ENCODE measurements around the gene ZBTB18. TPM values are rescaled to one million over a fixed set of nuclear protein-coding genes. Genes with fewer than 3 reads are reported as not detected.

ZBTB18 gene
- total RNA-seq (11.0 and 16.0 TPM in 2 replicates), polyA plus RNA-seq (1.5 and 1.7 TPM in 2 replicates)

GRCh38 chr1:244050835-244051444 is at the start of gene ZBTB18:
ZBTB18 (plus strand) TSS chr1:244051283; CDS start chr1:244051432, 149 bp downstream.
- peak in 1 of 2 donors; percentile 42 for DNase-seq (ENCODE audit: low read depth in 1 of 2, low spot score in 1 of 2)

GRCh38 chr1:244002721-244003120 is 48.4 kb upstream of the ZBTB18 start:
- H3K27me3 ChIP-seq, result no peaks in the 10 kb centered on the region
- no peaks in the 10 kb centered on the region for H3K36me3 ChIP-seq
- H3K4me3 ChIP-seq, result no peak overlapping the region
- no peaks in the 10 kb centered on the region for H3K9me3 ChIP-seq (ENCODE audit: low read depth)
- H3K27ac ChIP-seq, result no peak overlapping the region
- H3K4me1 ChIP-seq (ENCODE audit: low read depth), result no peaks in the 10 kb centered on the region
- no peak for DNase-seq (ENCODE audit: low read depth in 1 of 2, low spot score in 1 of 2)
- TF ChIP-seq CTCF (IDR thresholded peaks at IDR 0.05; ENCODE audit: low read depth, low read length), result no peak

More at GRCh38 chr1:244050835-244051444, at the start of gene ZBTB18:
- H3K4me1 ChIP-seq (ENCODE audit: low read depth), result peaks cover 34% of the 10 kb centered on the region
- no peak within 1 kb of the TSS for H3K27ac ChIP-seq
- no peaks in the 10 kb centered on the region for H3K27me3 ChIP-seq
- peaks cover 7% of the 10 kb centered on the region for H3K36me3 ChIP-seq
- peak within 1 kb of the TSS; percentile 87 for H3K4me3 ChIP-seq
- no peaks in the 10 kb centered on the region for H3K9me3 ChIP-seq (ENCODE audit: low read depth)
- TF ChIP-seq CTCF (IDR thresholded peaks at IDR 0.05; ENCODE audit: low read depth, low read length), result no peak

DNA sequence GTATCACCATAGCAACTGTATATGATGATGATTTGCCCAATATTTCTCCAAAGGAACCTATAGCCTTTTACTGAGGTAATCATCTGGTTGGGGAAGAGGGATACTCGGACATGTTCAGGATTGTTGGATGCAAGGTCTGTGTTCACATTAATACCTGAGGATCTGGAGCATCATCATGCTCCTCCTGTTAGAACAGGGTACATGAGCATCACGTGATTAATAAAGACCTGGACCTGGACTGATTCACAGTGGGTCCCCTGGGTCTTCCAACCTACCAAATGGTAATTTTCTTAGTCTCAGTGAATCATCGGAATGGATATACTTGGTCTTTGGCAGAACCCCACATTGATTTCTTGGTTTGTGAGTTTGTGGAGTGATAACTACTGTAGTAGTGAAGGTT is 45.6 kb upstream of the ZBTB18 start:
- no peaks in the 10 kb centered on the region for H3K9me3 ChIP-seq (ENCODE audit: low read depth)
- H3K27ac ChIP-seq, result no peak overlapping the region
- H3K27me3 ChIP-seq, result no peaks in the 10 kb centered on the region
- no peak for DNase-seq (ENCODE audit: low read depth in 1 of 2, low spot score in 1 of 2)
- H3K4me3 ChIP-seq, result no peak overlapping the region
- no peaks in the 10 kb centered on the region for H3K4me1 ChIP-seq (ENCODE audit: low read depth)
- no peak for TF ChIP-seq CTCF (IDR thresholded peaks at IDR 0.05; ENCODE audit: low read depth, low read length)
- no peaks in the 10 kb centered on the region for H3K36me3 ChIP-seq

DNA sequence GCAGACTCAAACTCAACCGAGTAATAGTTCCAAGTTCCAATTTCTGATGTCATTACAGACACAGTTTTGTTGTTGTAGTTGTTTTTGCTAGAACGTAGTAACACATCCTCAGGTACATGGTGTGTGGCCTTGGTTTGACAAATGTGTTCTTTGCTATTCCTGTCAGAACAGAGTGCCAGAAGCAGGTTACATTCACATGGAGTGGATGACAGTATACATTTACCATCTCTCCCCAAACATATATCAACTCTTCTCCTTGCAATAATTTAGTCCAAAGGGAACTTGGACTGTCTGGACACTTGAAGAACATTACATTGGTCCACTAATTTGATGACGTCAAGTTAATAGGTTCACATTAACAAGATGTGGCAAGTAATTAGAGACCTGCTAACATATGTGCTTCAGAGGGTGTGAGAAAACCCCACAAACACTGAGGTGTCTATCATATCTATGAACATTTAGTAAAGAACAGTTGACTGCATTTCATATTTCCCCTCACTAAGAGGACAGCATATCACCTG is 44.6 kb upstream of the ZBTB18 start:
- no peaks in the 10 kb centered on the region for H3K9me3 ChIP-seq (ENCODE audit: low read depth)
- H3K27ac ChIP-seq, result no peak overlapping the region
- no peak for DNase-seq (ENCODE audit: low read depth in 1 of 2, low spot score in 1 of 2)
- H3K4me3 ChIP-seq, result no peak overlapping the region
- no peaks in the 10 kb centered on the region for H3K4me1 ChIP-seq (ENCODE audit: low read depth)
- no peak for TF ChIP-seq CTCF (IDR thresholded peaks at IDR 0.05; ENCODE audit: low read depth, low read length)
- no peaks in the 10 kb centered on the region for H3K27me3 ChIP-seq
- no peaks in the 10 kb centered on the region for H3K36me3 ChIP-seq

DNA sequence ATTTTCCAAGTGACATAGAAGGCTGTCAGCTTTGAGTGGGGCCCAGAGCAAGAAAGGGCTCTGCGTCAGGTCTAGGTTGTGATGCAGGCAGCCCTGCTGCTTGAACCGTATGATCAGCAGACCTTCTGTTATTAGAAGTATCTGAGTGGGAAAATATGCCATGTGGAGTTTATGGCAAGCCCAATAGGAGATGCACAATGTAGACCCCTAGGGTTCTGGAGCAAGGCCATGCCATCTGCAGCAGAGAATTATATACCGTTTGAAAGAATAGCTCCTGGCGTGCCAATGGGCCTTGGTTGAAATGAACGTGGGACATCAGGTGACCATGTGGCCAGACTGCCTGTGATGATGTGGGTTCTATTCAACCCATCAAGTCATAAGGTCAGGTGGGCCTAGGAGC is 44.1 kb upstream of the ZBTB18 start:
- DNase-seq (ENCODE audit: low read depth in 1 of 2, low spot score in 1 of 2), result no peak
- TF ChIP-seq CTCF (IDR thresholded peaks at IDR 0.05; ENCODE audit: low read depth, low read length), result no peak
- H3K4me1 ChIP-seq (ENCODE audit: low read depth), result no peaks in the 10 kb centered on the region
- H3K4me3 ChIP-seq, result no peak overlapping the region
- H3K9me3 ChIP-seq (ENCODE audit: low read depth), result no peaks in the 10 kb centered on the region
- H3K27me3 ChIP-seq, result no peaks in the 10 kb centered on the region
- H3K27ac ChIP-seq, result no peak overlapping the region
- no peaks in the 10 kb centered on the region for H3K36me3 ChIP-seq

Data from cardiac muscle cell (in vitro differentiated cells and primary cell).